Retinal pigment epithelial cell (primary cell): ENCODE measurements around the gene TTC17.
"Not testable (repeated sequence)": the region's sequence is repeated elsewhere in the genome, so short reads cannot be mapped to it uniquely, and the experiment has no call there.

Source experiments
- DNase-seq: peaks from one replicate; pipeline ENCODE4 v3.0.0-alpha.2; 2010; ENCODE audit warnings: low read depth
- H3K4me3 ChIP-seq: 2 replicates; pipeline ENCODE4 v1.5.1; 2011; ENCODE audit warnings: mild to moderate bottlenecking, low read length, control low read depth, moderate library complexity
- CTCF ChIP-seq: conservative IDR thresholded peaks from 2 replicates; pipeline ENCODE4 v1.5.1; 2011; ENCODE audit warnings: low read depth, low read length, control low read depth, inconsistent platforms

TTC17 gene

GRCh38 chr11:43462359-43462758, 103.6 kb downstream of the TTC17 start:
- no peak for TF ChIP-seq CTCF
- no peak for DNase-seq
- no peak overlapping the region for H3K4me3 ChIP-seq

- no peak for TF ChIP-seq CTCF
- H3K4me3 ChIP-seq = no peak overlapping the region
- DNase-seq = no peak
Measured at GRCh38 chr11:43467958-43468357, 109.2 kb downstream of the TTC17 start.

- H3K4me3 ChIP-seq, DNase-seq: not testable (repeated sequence)
Measured at GRCh38 chr11:43477491-43477890, 118.8 kb downstream of the TTC17 start.

GRCh38 chr11:43486141-43486540, 127.4 kb downstream of the TTC17 start:
- no peak for TF ChIP-seq CTCF
- no peak for DNase-seq
- no peak overlapping the region for H3K4me3 ChIP-seq

GRCh38 chr11:43489869-43490465, 131.2 kb downstream of the TTC17 start:
- DNase-seq = no peak
- no peak for TF ChIP-seq CTCF
- H3K4me3 ChIP-seq = no peak overlapping the region

GRCh38 chr11:43492701-43493100, 134.0 kb downstream of the TTC17 start:
- no peak for DNase-seq
- no peak overlapping the region for H3K4me3 ChIP-seq
- no peak for TF ChIP-seq CTCF

GRCh38 chr11:43493431-43493830, 134.7 kb downstream of the TTC17 start:
- no peak overlapping the region for H3K4me3 ChIP-seq
- DNase-seq = peak; percentile 43
- no peak for TF ChIP-seq CTCF

GRCh38 chr11:43497144-43497543, 138.4 kb downstream of the TTC17 start:
- no peak overlapping the region for H3K4me3 ChIP-seq
- DNase-seq = no peak
- no peak for TF ChIP-seq CTCF
